ENCODE results near the gene IL27RA.

Gene IL27RA

DNA sequence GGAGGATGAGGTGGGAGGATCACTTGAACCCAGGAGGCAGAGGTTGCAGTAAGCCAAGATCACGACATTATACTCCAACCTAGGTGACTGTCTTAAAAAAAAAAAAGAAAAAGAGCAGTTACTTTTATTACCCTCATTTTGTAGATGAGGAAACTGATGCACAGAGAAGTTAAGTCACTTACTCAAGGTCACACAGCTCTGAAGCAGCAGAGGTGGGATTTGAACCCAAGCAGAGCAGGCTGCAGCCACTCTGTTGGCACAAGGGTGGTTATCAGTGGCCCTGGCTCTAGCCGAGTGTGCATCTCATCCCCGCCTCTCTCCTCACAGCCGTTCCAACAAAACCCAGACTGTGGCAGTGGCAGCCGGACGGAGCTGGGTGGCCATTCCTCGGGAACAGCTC is 7.6 kb downstream of the IL27RA start:
- TF ChIP-seq POLR2AphosphoS5 (IDR thresholded peaks at IDR 0.05; ENCODE audit: low read depth, low read length) = no peak
- no peak for TF ChIP-seq FOXP2 (optimal IDR thresholded peaks at IDR 0.05; ENCODE audit: borderline replicate concordance, extremely low read depth, extremely low read length, insufficient read depth)
- no peak for TF ChIP-seq TAF1 (IDR thresholded peaks at IDR 0.05; ENCODE audit: borderline replicate concordance, insufficient read depth, low read length)
- TF ChIP-seq SIN3A (IDR thresholded peaks at IDR 0.05; ENCODE audit: borderline replicate concordance, insufficient read depth, low read length) = no peak

- no peak for TF ChIP-seq TAF1 (IDR thresholded peaks at IDR 0.05; ENCODE audit: borderline replicate concordance, insufficient read depth, low read length)
- no peak for TF ChIP-seq POLR2AphosphoS5 (IDR thresholded peaks at IDR 0.05; ENCODE audit: low read depth, low read length)
- TF ChIP-seq, protein P1, sequence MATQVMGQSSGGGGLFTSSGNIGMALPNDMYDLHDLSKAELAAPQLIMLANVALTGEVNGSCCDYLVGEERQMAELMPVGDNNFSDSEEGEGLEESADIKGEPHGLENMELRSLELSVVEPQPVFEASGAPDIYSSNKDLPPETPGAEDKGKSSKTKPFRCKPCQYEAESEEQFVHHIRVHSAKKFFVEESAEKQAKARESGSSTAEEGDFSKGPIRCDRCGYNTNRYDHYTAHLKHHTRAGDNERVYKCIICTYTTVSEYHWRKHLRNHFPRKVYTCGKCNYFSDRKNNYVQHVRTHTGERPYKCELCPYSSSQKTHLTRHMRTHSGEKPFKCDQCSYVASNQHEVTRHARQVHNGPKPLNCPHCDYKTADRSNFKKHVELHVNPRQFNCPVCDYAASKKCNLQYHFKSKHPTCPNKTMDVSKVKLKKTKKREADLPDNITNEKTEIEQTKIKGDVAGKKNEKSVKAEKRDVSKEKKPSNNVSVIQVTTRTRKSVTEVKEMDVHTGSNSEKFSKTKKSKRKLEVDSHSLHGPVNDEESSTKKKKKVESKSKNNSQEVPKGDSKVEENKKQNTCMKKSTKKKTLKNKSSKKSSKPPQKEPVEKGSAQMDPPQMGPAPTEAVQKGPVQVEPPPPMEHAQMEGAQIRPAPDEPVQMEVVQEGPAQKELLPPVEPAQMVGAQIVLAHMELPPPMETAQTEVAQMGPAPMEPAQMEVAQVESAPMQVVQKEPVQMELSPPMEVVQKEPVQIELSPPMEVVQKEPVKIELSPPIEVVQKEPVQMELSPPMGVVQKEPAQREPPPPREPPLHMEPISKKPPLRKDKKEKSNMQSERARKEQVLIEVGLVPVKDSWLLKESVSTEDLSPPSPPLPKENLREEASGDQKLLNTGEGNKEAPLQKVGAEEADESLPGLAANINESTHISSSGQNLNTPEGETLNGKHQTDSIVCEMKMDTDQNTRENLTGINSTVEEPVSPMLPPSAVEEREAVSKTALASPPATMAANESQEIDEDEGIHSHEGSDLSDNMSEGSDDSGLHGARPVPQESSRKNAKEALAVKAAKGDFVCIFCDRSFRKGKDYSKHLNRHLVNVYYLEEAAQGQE (IDR thresholded peaks at IDR 0.05; ENCODE audit: insufficient read depth in 1 of 2, low read depth in 2 of 2, low read length in 2 of 2) = no peak
- no peak for TF ChIP-seq FOXP2 (optimal IDR thresholded peaks at IDR 0.05; ENCODE audit: borderline replicate concordance, extremely low read depth, extremely low read length, insufficient read depth)
- no peak for TF ChIP-seq SIN3A (IDR thresholded peaks at IDR 0.05; ENCODE audit: borderline replicate concordance, insufficient read depth, low read length)
Measured at GRCh38 chr19:14048443-14049153, 17.0 kb downstream of the IL27RA start.

DNA sequence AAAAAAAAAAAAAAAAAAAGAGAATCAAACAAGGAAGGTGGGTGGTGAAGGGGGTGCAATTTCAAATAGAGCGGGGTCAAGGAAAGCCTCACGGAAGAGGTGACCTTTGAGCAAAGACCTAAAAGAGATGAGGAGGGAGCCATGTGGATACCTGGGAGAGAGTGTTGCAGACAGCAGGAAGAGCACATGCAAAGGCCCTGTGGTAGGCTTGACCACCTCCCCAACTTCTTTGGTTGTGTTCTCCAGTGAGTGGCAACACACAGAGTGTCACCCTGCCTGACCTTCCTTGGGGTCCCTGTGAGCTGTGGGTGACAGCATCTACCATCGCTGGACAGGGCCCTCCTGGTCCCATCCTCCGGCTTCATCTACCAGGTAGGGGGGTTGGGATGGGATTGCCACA is 18.9 kb downstream of the IL27RA start:
- TF ChIP-seq POLR2AphosphoS5 (IDR thresholded peaks at IDR 0.05; ENCODE audit: low read depth, low read length) = no peak
- no peak for TF ChIP-seq SIN3A (IDR thresholded peaks at IDR 0.05; ENCODE audit: borderline replicate concordance, insufficient read depth, low read length)
- TF ChIP-seq FOXP2 (optimal IDR thresholded peaks at IDR 0.05; ENCODE audit: borderline replicate concordance, extremely low read depth, extremely low read length, insufficient read depth) = no peak
- TF ChIP-seq, protein P1 (IDR thresholded peaks at IDR 0.05; ENCODE audit: insufficient read depth in 1 of 2, low read depth in 2 of 2, low read length in 2 of 2) = no peak
- no peak for TF ChIP-seq TAF1 (IDR thresholded peaks at IDR 0.05; ENCODE audit: borderline replicate concordance, insufficient read depth, low read length)

- TF ChIP-seq, protein P1 (IDR thresholded peaks at IDR 0.05; ENCODE audit: insufficient read depth in 1 of 2, low read depth in 2 of 2, low read length in 2 of 2) = no peak
- no peak for TF ChIP-seq SIN3A (IDR thresholded peaks at IDR 0.05; ENCODE audit: borderline replicate concordance, insufficient read depth, low read length)
- TF ChIP-seq POLR2AphosphoS5 (IDR thresholded peaks at IDR 0.05; ENCODE audit: low read depth, low read length) = no peak
- TF ChIP-seq FOXP2 (optimal IDR thresholded peaks at IDR 0.05; ENCODE audit: borderline replicate concordance, extremely low read depth, extremely low read length, insufficient read depth) = no peak
- TF ChIP-seq TAF1 (IDR thresholded peaks at IDR 0.05; ENCODE audit: borderline replicate concordance, insufficient read depth, low read length) = no peak
Measured at GRCh38 chr19:14051980-14052379, 20.4 kb downstream of the IL27RA start.

DNA sequence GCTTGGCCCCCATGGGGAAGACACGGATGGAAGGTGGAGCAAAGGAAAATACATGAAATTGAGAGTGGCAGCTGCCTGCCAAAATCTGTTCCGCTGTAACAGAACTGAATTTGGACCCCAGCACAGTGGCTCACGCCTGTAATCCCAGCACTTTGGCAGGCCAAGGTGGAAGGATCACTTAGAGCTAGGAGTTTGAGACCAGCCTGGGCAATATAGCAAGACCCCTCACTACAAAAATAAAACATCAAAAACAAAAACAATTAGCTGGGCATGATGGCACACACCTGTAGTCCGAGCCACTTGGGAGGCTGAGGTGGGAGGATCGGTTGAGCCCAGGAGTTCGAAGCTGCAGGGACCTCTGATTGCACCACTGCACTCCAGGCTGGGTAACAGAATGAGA is 20.9 kb downstream of the IL27RA start:
- TF ChIP-seq SIN3A (IDR thresholded peaks at IDR 0.05; ENCODE audit: borderline replicate concordance, insufficient read depth, low read length) = no peak
- no peak for TF ChIP-seq FOXP2 (optimal IDR thresholded peaks at IDR 0.05; ENCODE audit: borderline replicate concordance, extremely low read depth, extremely low read length, insufficient read depth)
- no peak for TF ChIP-seq POLR2AphosphoS5 (IDR thresholded peaks at IDR 0.05; ENCODE audit: low read depth, low read length)
- no peak for TF ChIP-seq TAF1 (IDR thresholded peaks at IDR 0.05; ENCODE audit: borderline replicate concordance, insufficient read depth, low read length)
- TF ChIP-seq, protein P1 (IDR thresholded peaks at IDR 0.05; ENCODE audit: insufficient read depth in 1 of 2, low read depth in 2 of 2, low read length in 2 of 2) = no peak

Data from PFSK-1 (cell line).